H1 (cell line): Measurements from ENCODE around the gene GSTO1. TPM values are rescaled to one million over a fixed set of nuclear protein-coding genes. Genes with fewer than 3 reads are reported as not detected.

ENCODE experiments used
- CTCF ChIA-PET: fragments of 300-600 bp; sonication (Branson Sonifier 250); formaldehyde crosslinking; loops from one replicate; lab custom pipeline; 2021; ENCODE audit not compliant: partially characterized antibody; lab: Charles Lee
- POLR2A ChIA-PET: fragments of 300-600 bp; sonication (Branson Sonifier 250); formaldehyde crosslinking; loops from one replicate; lab custom pipeline; 2021; ENCODE audit warnings: inconsistent platforms; ENCODE audit not compliant: partially characterized antibody; lab: Charles Lee
- DNase-seq, 2 experiments: peaks; one replicate each; pipeline versions ENCODE4 v3.0.0 to v3.0.0-alpha.2; 2010 to 2022; ENCODE audit warnings: low spot score in 2 of 2, low read depth in 1 of 2, mixed read lengths in 1 of 2
- FAIRE-seq: peaks from 2 replicates; lab custom pipeline; 2011; peaks lifted over from hg19 to GRCh38; lab: Jason Lieb, UNC
- H2AFZ ChIP-seq: 2 replicates; pipeline ENCODE4 v1.8.1; 2012; ENCODE audit warnings: low read length, inconsistent platforms
- H2AK5ac ChIP-seq: 2 replicates; pipeline ENCODE4 v1.6.1; 2013; ENCODE audit warnings: low read depth, low read length
- H2BK120ac ChIP-seq: replicated peaks from 2 replicates; pipeline ENCODE3; 2013; ENCODE audit warnings: low read depth, low read length, inconsistent platforms
- H2BK12ac ChIP-seq: 2 replicates; pipeline ENCODE4 v1.6.1; 2013; ENCODE audit warnings: low read depth, low read length
- H2BK15ac ChIP-seq: 2 replicates; pipeline ENCODE4 v1.6.1; 2013; ENCODE audit warnings: low read length
- H2BK20ac ChIP-seq: 2 replicates; pipeline ENCODE4 v1.6.1; 2013; ENCODE audit warnings: low read length
- H2BK5ac ChIP-seq: 2 replicates; pipeline ENCODE4 v1.6.1; 2013; ENCODE audit warnings: low read depth, low read length
- H3K14ac ChIP-seq: 2 replicates; pipeline ENCODE4 v1.6.1; 2013; ENCODE audit warnings: inconsistent platforms; ENCODE audit not compliant: insufficient read length
- H3K18ac ChIP-seq: 2 replicates; pipeline ENCODE4 v1.6.1; 2013; ENCODE audit warnings: low read length; ENCODE audit errors: extremely low read depth
- H3K23ac ChIP-seq: 2 replicates; pipeline ENCODE4 v1.6.1; 2013; ENCODE audit warnings: inconsistent platforms; ENCODE audit not compliant: insufficient read length
- H3K23me2 ChIP-seq: 2 replicates; pipeline ENCODE4 v1.6.1; 2013; ENCODE audit warnings: low read depth, low read length
- H3K27ac ChIP-seq: 2 replicates; pipeline ENCODE4 v1.6.1; 2011; ENCODE audit warnings: low read depth, low read length, inconsistent platforms
- H3K27me3 ChIP-seq, 4 experiments: replicated peaks in 1 of 4; 1 replicate in 1 of 4; 2 replicates in 3 of 4; pipeline versions ENCODE4 v1.6.1 to v1.8.1; 2011 to 2013; ENCODE audit warnings: low read length in 3 of 4, mild to moderate bottlenecking in 3 of 4, inconsistent platforms in 2 of 4, mixed read lengths in 2 of 4, moderate library complexity in 1 of 4; ENCODE audit not compliant: control insufficient read depth in 3 of 4, insufficient read depth in 3 of 4; ENCODE audit errors: extremely low read depth in 1 of 4
- H3K36me3 ChIP-seq, 4 experiments: 2 replicates each; pipeline versions ENCODE4 v1.6.1 to v1.8.1; 2011 to 2013; ENCODE audit warnings: mild to moderate bottlenecking in 4 of 4, low read length in 3 of 4, moderate library complexity in 2 of 4, control low read depth in 1 of 4, inconsistent platforms in 1 of 4; ENCODE audit not compliant: insufficient read depth in 4 of 4, control insufficient read depth in 2 of 4
- H3K4ac ChIP-seq: replicated peaks from 2 replicates; pipeline ENCODE3; 2013; ENCODE audit warnings: low read length, low read depth, mixed read lengths, inconsistent platforms; ENCODE audit not compliant: insufficient read length
- H3K4me1 ChIP-seq, 4 experiments: replicated peaks in 1 of 4; 1 replicate in 1 of 4; 2 replicates in 3 of 4; pipeline versions ENCODE4 v1.6.1 to v1.8.1; 2011 to 2013; ENCODE audit warnings: low read length in 3 of 4, inconsistent platforms in 2 of 4, mixed read lengths in 1 of 4; ENCODE audit not compliant: insufficient read depth in 4 of 4, control insufficient read depth in 3 of 4
- H3K4me2 ChIP-seq, 2 experiments: 2 replicates each; pipeline versions ENCODE4 v1.6.1 to v1.8.1; 2011 to 2013; ENCODE audit warnings: low read depth in 2 of 2, low read length in 2 of 2, control low read depth in 1 of 2, inconsistent platforms in 1 of 2, mild to moderate bottlenecking in 1 of 2; ENCODE audit not compliant: insufficient read depth in 1 of 2
- H3K4me3 ChIP-seq, 4 experiments: fragments of 200-600, 300-600 bp in 1 of 4; sonication (generic), shearing (Covaris generic), sonication (Bioruptor Twin) in 1 of 4; 2 replicates each; pipeline versions ENCODE4 v1.5.1 to v1.8.1; 2011 to 2016; ENCODE audit warnings: low read length in 4 of 4, low read depth in 3 of 4, control low read depth in 2 of 4, inconsistent platforms in 2 of 4, mild to moderate bottlenecking in 2 of 4, mixed read lengths in 1 of 4, moderate library complexity in 1 of 4; ENCODE audit not compliant: insufficient read depth in 2 of 4; ENCODE audit errors: extremely low read depth in 1 of 4
- H3K56ac ChIP-seq: replicated peaks from 2 replicates; pipeline ENCODE3; 2013; ENCODE audit warnings: low read depth, mild to moderate bottlenecking, mixed read lengths, low read length, inconsistent platforms; ENCODE audit not compliant: insufficient read length
- H3K79me1 ChIP-seq: 2 replicates; pipeline ENCODE4 v1.6.1; 2013; ENCODE audit warnings: low read depth, low read length, control low read depth
- H3K79me2 ChIP-seq, 2 experiments: 2 replicates each; pipeline versions ENCODE4 v1.6.1 to v1.8.1; 2012 to 2013; ENCODE audit warnings: low read length in 2 of 2, mild to moderate bottlenecking in 2 of 2, inconsistent platforms in 1 of 2; ENCODE audit not compliant: insufficient read depth in 2 of 2, control insufficient read depth in 1 of 2
- H3K9ac ChIP-seq, 4 experiments: replicated peaks in 1 of 4; 1 replicate in 1 of 4; 2 replicates in 3 of 4; pipeline versions ENCODE4 v1.6.1 to v1.8.1; 2011 to 2013; ENCODE audit warnings: low read depth in 3 of 4, low read length in 3 of 4, control low read depth in 2 of 4, mild to moderate bottlenecking in 2 of 4, moderate library complexity in 2 of 4, inconsistent platforms in 1 of 4; ENCODE audit errors: extremely low read depth in 1 of 4
- H3K9me3 ChIP-seq, 2 experiments: 2 replicates each; pipeline versions ENCODE4 v1.6.1 to v1.8.1; 2012 to 2013; ENCODE audit warnings: mild to moderate bottlenecking in 2 of 2, moderate library complexity in 2 of 2, control low read depth in 1 of 2, inconsistent platforms in 1 of 2, low read depth in 1 of 2, low read length in 1 of 2, mixed read lengths in 1 of 2; ENCODE audit not compliant: insufficient read depth in 2 of 2
- H4K20me1 ChIP-seq, 2 experiments: replicated peaks in 1 of 2; 2 replicates each; pipeline versions ENCODE3 to v1.8.1; 2011 to 2013; ENCODE audit warnings: inconsistent platforms in 2 of 2, low read length in 2 of 2, mild to moderate bottlenecking in 1 of 2; ENCODE audit not compliant: insufficient read depth in 2 of 2, control insufficient read depth in 1 of 2
- H4K5ac ChIP-seq: 2 replicates; pipeline ENCODE4 v1.6.1; 2013; ENCODE audit warnings: low read length, low read depth, mixed read lengths, inconsistent platforms; ENCODE audit not compliant: insufficient read length
- H4K8ac ChIP-seq: 2 replicates; pipeline ENCODE4 v1.8.0; 2013; ENCODE audit warnings: mild to moderate bottlenecking, moderate library complexity, low read length, inconsistent platforms; ENCODE audit not compliant: insufficient read depth; ENCODE audit errors: extremely low read depth
- H4K91ac ChIP-seq: replicated peaks from 2 replicates; pipeline ENCODE3; 2013; ENCODE audit warnings: low read length, mixed read lengths, inconsistent platforms; ENCODE audit not compliant: insufficient read length
- BACH1 ChIP-seq: IDR thresholded peaks from 2 replicates; pipeline ENCODE4 v1.6.1; 2012; ENCODE audit warnings: low read length, improper control_type of control experiment
- EGR1 ChIP-seq: IDR thresholded peaks from 2 replicates; pipeline ENCODE4 v1.6.1; 2011; ENCODE audit warnings: low read depth, low read length, borderline replicate concordance
- PHF8 ChIP-seq: fragments of 200-600 bp; sonication (generic); conservative IDR thresholded peaks from 2 replicates; pipeline ENCODE4 v1.7.1; 2012; ENCODE audit warnings: low read depth, mild to moderate bottlenecking, inconsistent platforms, low read length, moderate library complexity
- WGBS, 2 experiments: shearing (Covaris generic) in 1 of 2; methylation state at CpG; one replicate each; pipeline versions ENCODE4 v1.1.6 to v1.1.7; 2013 to 2015; ENCODE audit warnings: low lambda C conversion rate in 2 of 2, mixed read lengths in 2 of 2, inconsistent platforms in 1 of 2, low coverage in 1 of 2, missing lambda C conversion rate in 1 of 2; ENCODE audit not compliant: insufficient replicate concordance in 2 of 2, insufficient coverage in 1 of 2, insufficient read length in 1 of 2; ENCODE audit errors: extremely low coverage in 1 of 2, missing lambda C conversion rate in 1 of 2; 5-methylcytosine and 5-hydroxymethylcytosine counted together
- polyA plus RNA-seq, 7 experiments: library from polyadenylated mRNA; depleted of rRNA in 3 of 7; stranded (reverse) in 5 of 7; unstranded in 2 of 7; fragments of >200 nt in 5 of 7; fragments of 200-250 nt in 2 of 7; gene quantifications; 1 replicate in 5 of 7; 2 replicates in 1 of 7; 4 replicates in 1 of 7; pipeline versions ENCODE4 v1.2.1 to v1.2.3, GENCODE V29; 2011 to 2013; ENCODE audit warnings: missing spikeins in 2 of 7, mixed read lengths in 2 of 7
- total RNA-seq: library from RNA; stranded (reverse); fragmentation: NEBNext Ultra II Directional; extraction: Animal tissue kit (Norgen Biotek cat#: 25700); gene quantifications from 2 replicates; pipeline ENCODE4 v1.2.1, GENCODE V29; 2021

GSTO1 gene
- total and polyA plus RNA-seq, 2 of the 8 experiments (the other 6 are each of a cell fraction or from before 2014, with no cell fraction given), result 22.4 to 32.5 TPM

DNA sequence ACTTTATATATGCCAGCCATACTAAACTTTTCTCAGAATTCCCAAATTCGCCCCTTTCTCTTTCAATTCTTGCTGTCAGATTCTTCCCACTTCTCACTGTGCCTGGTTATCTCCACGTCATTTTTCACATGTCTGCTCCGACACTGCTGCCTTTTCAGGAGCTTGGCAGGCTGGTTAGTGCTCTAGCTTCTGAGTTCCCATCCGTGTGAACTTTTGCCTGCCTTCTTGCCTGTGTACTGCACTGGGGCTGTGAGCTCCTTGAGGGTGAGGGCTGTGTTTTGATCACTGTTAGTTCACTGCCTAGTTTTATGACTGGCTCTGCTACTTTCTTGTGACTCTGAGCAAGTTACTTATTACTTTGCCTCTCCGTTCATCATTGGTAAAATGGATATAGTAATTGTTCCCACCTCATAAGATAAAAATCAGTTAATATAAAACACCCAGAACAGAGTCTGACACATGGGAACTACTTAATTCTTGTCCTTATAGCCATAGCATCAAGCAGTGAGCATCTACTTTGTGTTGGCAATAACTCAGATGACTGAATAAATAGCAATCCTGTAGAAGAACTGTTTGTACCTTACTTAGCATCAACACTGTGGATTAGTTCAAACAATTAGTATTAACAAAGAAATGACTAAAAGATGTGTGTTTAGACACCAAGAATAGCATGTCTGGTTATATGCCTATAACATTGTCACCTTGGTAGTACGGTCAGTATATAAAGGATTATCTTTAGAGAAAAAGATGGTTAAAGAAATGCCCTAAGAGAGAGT lies 5.5 kb downstream of the GSTO1 start:
- POLR2A ChIA-PET, result interaction anchor here (1.4 to 7.7 kb wide), 2 partner anchors 9 to 10 kb away, joined by 4 to 81 read pairs; partner anchors contain the start of gene GSTO2
- Histone ChIP-seq H2BK20ac (no peak overlapping the region), H4K5ac (no peak overlapping the region), H4K20me1 (peaks cover 4 to 10% of the 10 kb centered on the region in 2 experiments), H3K56ac (no peak overlapping the region), H3K9me3 (no peaks in the 10 kb centered on the region), H3K4ac (no peak overlapping the region), H3K23me2 (no peaks in the 10 kb centered on the region; the same call in 1 of the 2 replicates), H2BK120ac (no peak overlapping the region), H2BK15ac (no peak overlapping the region), H3K23ac (no peak overlapping the region), H2BK5ac (no peak overlapping the region), H4K8ac (no peak overlapping the region), H2AFZ (no peak overlapping the region), H3K4me3 (no peak overlapping the region), H3K36me3 (peaks cover 0 to 29% (median 4%) of the 10 kb centered on the region in 4 experiments; a peak in 4 of 8 replicates), H3K4me1 (no peaks in the 10 kb centered on the region; a peak in 2 of 7 replicates), H2AK5ac (no peak overlapping the region), H3K18ac (no peak overlapping the region), H3K79me1 (no peaks in the 10 kb centered on the region; the same call in 1 of the 2 replicates), H2BK12ac (no peak overlapping the region), H3K4me2 (no peak overlapping the region), H3K14ac (no peak overlapping the region), H3K27me3 (peaks cover 0 to 2% (median 0%) of the 10 kb centered on the region in 4 experiments; a peak in 1 of 7 replicates), H4K91ac (no peak overlapping the region), H3K27ac (no peak overlapping the region), H3K79me2 (peaks cover 0 to 21% of the 10 kb centered on the region in 2 experiments; a peak in 2 of 4 replicates), H3K9ac (no peak overlapping the region)
- WGBS, 2 experiments, result 90% methylated on average over 6 of the region's 6 CpGs; no CpG with 5 or more reads in 1 of the 2 experiments
- DNase-seq, result no peak
- no peak for FAIRE-seq
- CTCF ChIA-PET, result interaction anchor here (1.3 to 3.1 kb wide), 3 partner anchors 15 to 215 kb away, joined by 3 to 14 read pairs (median 7); no protein-coding TSS in a partner anchor
- TF ChIP-seq BACH1 (no peak), EGR1 (no peak), PHF8 (no peak)
